ENCODE data around the gene NTNG2. TPM values are rescaled to one million over a fixed set of nuclear protein-coding genes. Genes with fewer than 3 reads are reported as not detected.

NTNG2 gene
- total RNA-seq: 0.58 and 1.3 TPM in 2 replicates

GRCh38 chr9:132161743-132162184 is at the start of gene NTNG2:
TSS of gene NTNG2 (plus strand) at chr9:132162058. CDS start at chr9:132166832, 4,774 bp downstream.

Other genes with a start within 250 kb of the NTNG2 start
- gene MED27, start 82.2 kb upstream of the NTNG2 start, total RNA-seq: 18.0 and 21.6 TPM in 2 replicates
- gene SETX, start 192.9 kb downstream of the NTNG2 start, total RNA-seq: 25.3 and 25.9 TPM in 2 replicates
- 6.0 and 7.5 TPM in 2 replicates for gene TTF1, start 244.8 kb downstream of the NTNG2 start, total RNA-seq
- gene CFAP77, start 248.2 kb downstream of the NTNG2 start, total RNA-seq: 0.34 TPM in 1 of 2 replicates, not detected in the other